Measurements from ENCODE around the gene KBTBD4.
A peak's percentile ranks its signal among the peaks of the same experiment; 100 is the strongest.
"Not testable (repeated sequence)": the region's sequence is repeated elsewhere in the genome, so short reads cannot be mapped to it uniquely, and the experiment has no call there.

Gene KBTBD4

DNA sequence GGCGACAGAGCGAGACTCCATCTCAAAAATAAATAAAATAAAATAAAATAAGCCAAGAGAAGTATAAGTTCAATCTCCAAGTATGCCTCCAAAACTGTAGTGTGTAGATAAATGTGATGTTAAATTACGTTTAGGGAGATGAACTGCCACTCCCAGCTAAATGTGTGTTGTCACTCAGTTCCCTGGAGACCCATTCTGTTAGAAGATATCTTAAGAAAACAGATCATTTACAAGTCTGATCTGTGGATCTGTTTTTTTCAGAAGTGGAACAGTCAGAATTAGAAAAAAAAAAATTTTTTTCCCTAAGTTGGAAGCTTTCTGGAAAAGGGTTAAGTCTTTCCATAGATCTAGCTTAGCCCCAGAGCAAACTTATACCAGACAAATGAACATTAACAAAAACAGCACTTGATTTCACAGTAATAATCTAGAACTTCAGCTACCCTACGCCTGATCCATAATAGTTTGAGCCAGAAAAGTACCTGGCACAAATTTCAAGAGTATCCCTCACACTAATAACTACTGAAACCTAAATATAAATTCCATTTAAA is 44.0 kb downstream of the KBTBD4 start:
- Histone ChIP-seq H3K27ac (0 out of 2 replicates have a peak overlapping the region, but pooled peaks have one; percentile 35), H3K4me3 (no peak overlapping the region), H3K27me3 (no peaks in the 10 kb centered on the region), H4K20me1 (peaks cover 100% of the 10 kb centered on the region), H3K4me2 (peak overlapping the region; percentile 68), H3K36me3 (peaks cover 39% of the 10 kb centered on the region), H3K9me3 (no peaks in the 10 kb centered on the region), H3K9ac (peak overlapping the region; percentile 48; the same call in 1 of the 2 replicates), H3K4me1 (peaks cover 87% of the 10 kb centered on the region)
- TF ChIP-seq Cebpa-rat (IDR thresholded peaks at IDR 0.05): no peak

DNA sequence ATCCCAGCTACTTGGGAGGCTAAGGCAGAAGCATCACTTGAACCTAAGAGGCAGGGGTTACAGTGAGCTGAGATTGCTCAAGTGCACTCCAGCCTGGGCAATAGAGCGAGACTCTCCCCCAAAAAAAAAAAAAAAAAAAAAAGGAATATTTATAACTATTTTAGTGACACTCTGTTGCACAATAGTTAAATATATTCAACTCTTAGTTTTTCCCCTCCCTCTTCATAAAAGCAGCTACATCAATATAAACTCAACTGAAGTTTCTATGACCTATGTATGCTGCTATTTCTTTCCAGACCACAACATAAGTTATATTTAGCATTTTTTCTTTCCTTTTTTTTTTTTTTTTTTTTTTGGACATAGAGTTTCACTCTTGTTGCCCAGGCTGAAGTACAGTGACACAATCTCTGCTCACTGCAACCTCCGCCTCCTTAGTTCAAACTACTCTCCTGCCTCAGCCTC is 45.0 kb downstream of the KBTBD4 start:
- Histone ChIP-seq H3K4me1 (peaks cover 81% of the 10 kb centered on the region), H4K20me1 (peaks cover 100% of the 10 kb centered on the region), H3K36me3 (peaks cover 50% of the 10 kb centered on the region), H3K4me3 (no peak overlapping the region), H3K4me2 (peak overlapping the region; percentile 68), H3K27ac (peak overlapping the region; percentile 35; the same call in 1 of the 2 replicates), H3K9me3 (no peaks in the 10 kb centered on the region), H3K27me3 (no peaks in the 10 kb centered on the region), H3K9ac (peak overlapping the region; percentile 48; the same call in 1 of the 2 replicates)
- peak; percentile 78 for TF ChIP-seq Cebpa-rat (IDR thresholded peaks at IDR 0.05)

DNA sequence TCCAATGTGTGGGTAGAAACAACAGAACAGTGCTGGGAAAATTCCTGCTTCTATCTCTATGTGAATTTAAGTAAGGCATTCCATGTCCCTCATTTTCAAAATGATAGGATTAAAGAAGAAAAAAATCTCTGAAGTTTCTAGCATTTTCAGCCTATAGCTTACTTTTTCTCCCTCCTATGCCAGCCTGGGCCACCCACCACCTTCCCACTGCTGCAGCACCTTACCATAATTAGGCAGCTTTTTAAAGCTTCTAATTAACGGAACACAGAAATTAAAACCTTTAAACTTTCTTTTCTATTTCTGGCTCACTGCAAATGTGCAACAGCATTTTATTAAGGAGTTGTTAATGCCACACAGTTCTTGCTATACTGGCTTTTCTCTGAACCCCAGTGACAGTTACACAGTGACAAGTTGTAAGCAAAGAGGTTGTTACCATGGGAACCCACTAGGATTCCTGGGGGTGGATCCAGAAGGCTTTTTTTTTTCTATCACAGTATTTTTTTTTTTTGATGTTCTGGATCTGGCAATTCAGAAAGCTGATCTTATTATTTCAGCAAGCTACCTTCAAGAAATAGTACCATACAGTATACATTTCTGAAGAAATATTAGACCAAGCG is 46.1 kb downstream of the KBTBD4 start:
- peaks cover 72% of the 10 kb centered on the region for H3K4me1 ChIP-seq
- no peaks in the 10 kb centered on the region for H3K9me3 ChIP-seq
- H3K4me2 ChIP-seq: peak overlapping the region; percentile 68
- H3K27ac ChIP-seq: no peak overlapping the region
- no peak overlapping the region for H3K9ac ChIP-seq
- no peaks in the 10 kb centered on the region for H3K27me3 ChIP-seq
- no peak for TF ChIP-seq Cebpa-rat (IDR thresholded peaks at IDR 0.05)
- peaks cover 51% of the 10 kb centered on the region for H3K36me3 ChIP-seq
- no peak overlapping the region for H3K4me3 ChIP-seq
- peaks cover 100% of the 10 kb centered on the region for H4K20me1 ChIP-seq

DNA sequence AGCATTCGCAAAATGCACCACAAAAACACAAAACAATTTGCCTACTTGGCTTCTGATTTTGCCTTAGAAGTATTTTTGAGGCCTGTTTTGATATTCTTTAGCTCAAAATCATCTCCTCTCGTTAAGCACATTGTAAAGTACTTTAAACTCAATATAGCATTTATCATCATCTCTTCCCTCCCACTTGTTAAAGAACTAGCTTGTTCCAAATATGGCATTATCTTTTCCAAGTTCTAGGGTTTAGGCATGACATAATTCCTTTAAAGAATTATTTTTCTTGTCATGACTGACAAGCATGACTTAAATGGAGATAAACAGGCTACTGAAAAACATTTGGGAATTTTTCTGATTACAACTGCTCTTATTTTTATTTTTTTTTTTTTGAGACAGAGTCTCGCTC is 47.1 kb downstream of the KBTBD4 start:
- H3K4me3 ChIP-seq: no peak overlapping the region
- H3K9me3 ChIP-seq: no peaks in the 10 kb centered on the region
- no peak for TF ChIP-seq Cebpa-rat (IDR thresholded peaks at IDR 0.05)

DNA sequence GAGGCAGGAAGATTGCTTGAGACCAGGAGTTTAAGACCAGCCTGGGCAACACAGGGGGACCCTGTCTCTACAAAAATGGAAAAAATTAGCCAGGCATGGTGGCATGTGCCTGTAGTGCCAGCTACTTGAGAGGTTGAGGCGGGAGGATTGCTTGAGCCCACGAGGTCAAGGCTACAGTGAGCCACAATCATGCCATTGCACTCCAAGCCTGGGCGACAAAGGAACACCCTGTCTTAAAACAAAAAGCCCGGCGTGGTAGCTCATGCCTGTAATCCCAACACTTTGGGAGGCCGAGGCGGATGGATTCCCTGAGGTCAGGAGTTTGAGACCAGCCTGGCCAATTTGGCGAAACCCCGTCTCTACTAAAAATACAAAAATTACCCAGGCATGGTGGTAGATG is 48.0 kb downstream of the KBTBD4 start:
- H3K36me3 ChIP-seq: peaks cover 58% of the 10 kb centered on the region
- not testable (repeated sequence) for H3K4me2 ChIP-seq

More for the DNA sequence above, 47.1 kb downstream of the KBTBD4 start:
- H3K27ac ChIP-seq: no peak overlapping the region
- peaks cover 100% of the 10 kb centered on the region for H4K20me1 ChIP-seq
- H3K27me3 ChIP-seq: no peaks in the 10 kb centered on the region
- H3K4me1 ChIP-seq: peaks cover 63% of the 10 kb centered on the region
- H3K9ac ChIP-seq: no peak overlapping the region
- H3K36me3 ChIP-seq: peaks cover 58% of the 10 kb centered on the region
- H3K4me2 ChIP-seq: peak overlapping the region; percentile 68; the same call in 1 of the 2 replicates

DNA sequence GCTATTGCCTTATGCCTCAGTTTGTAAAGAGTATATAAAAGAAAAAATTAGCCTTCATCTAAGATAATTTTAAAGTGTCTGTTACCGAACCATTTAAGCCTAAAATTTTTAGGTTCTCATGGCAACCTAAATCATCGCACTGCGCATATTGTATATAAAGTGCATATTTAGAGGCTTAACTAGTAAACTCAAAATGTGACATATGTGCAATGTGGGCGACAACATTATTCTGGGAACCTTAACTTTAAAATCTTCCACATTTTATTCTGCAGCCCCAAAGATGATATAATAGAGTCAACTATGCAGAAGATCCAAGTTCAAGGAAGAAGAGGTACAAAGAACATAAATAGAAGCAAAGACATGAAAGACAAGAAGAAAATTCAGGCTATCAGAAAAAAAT is 48.8 kb downstream of the KBTBD4 start:
- H3K27ac ChIP-seq: no peak overlapping the region
- no peaks in the 10 kb centered on the region for H3K9me3 ChIP-seq
- H3K27me3 ChIP-seq: no peaks in the 10 kb centered on the region
- no peak overlapping the region for H3K4me2 ChIP-seq
- H4K20me1 ChIP-seq: peaks cover 100% of the 10 kb centered on the region
- H3K36me3 ChIP-seq: peaks cover 58% of the 10 kb centered on the region
- no peak overlapping the region for H3K4me3 ChIP-seq
- peaks cover 57% of the 10 kb centered on the region for H3K4me1 ChIP-seq
- no peak for TF ChIP-seq Cebpa-rat (IDR thresholded peaks at IDR 0.05)
- H3K9ac ChIP-seq: no peak overlapping the region

More for the DNA sequence above, 48.0 kb downstream of the KBTBD4 start:
- H3K27ac ChIP-seq, H3K4me3 ChIP-seq, H3K27me3 ChIP-seq, H3K9me3 ChIP-seq, H3K9ac ChIP-seq: not testable (repeated sequence)
- Histone ChIP-seq H3K4me1 (peaks cover 57% of the 10 kb centered on the region), H4K20me1 (peaks cover 100% of the 10 kb centered on the region)

DNA sequence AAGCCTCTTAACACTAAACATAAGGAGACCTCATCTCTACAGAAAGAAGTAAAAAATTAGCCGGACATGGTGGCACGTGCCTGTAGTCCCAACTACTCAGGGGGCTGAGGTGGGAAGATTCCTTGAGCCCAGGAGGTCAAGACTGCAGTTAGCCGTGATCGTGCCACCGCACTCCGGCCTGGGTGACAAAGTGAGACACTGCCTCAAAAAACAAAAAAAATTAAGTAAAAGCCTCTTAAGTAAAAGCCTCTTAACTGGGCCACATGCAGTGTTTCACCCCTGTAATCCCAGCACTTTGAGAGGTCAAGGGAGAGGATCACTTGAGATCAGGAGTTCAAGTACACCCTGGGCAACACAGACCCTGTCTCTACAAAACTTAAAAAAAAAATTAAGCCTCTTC is 51.6 kb downstream of the KBTBD4 start:
- no peaks in the 10 kb centered on the region for H3K9me3 ChIP-seq
- H3K4me3 ChIP-seq: no peak overlapping the region
- peaks cover 100% of the 10 kb centered on the region for H4K20me1 ChIP-seq
- H3K36me3 ChIP-seq: peaks cover 61% of the 10 kb centered on the region
- TF ChIP-seq Cebpa-rat (IDR thresholded peaks at IDR 0.05): no peak
- H3K9ac ChIP-seq: no peak overlapping the region
- no peaks in the 10 kb centered on the region for H3K27me3 ChIP-seq
- no peak overlapping the region for H3K4me2 ChIP-seq
- H3K27ac ChIP-seq: no peak overlapping the region
- H3K4me1 ChIP-seq: peaks cover 51% of the 10 kb centered on the region

DNA sequence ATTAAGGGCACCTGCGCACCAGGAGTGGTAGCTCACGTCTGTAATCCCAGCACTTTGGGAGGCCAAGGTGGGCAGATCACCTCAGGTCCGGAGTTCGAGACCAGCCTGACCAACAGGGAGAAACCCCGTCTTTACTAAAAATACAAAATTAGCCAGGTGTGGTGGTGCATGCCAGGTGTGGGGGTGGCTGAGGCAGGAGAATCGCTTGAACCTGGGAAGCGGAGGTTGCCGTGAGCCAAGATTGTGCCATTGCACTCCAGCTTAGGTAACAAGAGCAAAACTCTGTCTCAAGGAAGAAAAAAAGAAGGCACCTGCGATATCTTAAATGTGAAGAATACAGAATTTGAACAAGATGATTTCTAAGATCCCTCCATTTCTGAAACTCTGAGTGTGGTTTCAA is 52.7 kb downstream of the KBTBD4 start:
- H4K20me1 ChIP-seq: peaks cover 100% of the 10 kb centered on the region

DNA sequence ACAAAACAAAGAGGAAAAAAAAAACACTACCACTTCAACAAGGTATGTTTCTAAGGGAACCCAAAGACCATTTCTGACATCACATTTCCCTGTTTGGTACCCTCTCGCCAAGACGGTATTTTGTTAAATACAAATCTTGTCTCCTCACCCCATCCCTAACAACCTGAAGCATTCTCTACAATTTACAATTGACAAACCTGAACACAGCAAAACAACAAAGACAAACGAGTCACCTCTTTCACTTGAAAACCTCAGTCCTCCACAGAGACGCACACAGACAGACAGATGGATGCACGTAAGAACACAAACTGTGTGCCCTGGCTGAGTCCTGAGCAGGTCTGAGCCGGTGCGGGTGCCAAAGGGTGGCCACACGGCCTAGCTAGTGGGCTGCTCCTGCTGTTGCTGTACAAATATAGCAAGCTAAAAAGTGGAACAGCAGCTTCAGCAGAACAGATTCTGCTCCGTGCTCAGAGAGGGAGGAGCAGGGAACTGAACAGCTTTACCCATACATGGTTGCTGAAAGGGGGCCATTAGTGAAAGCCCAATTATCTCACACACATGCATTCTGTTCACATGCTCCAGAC is 54.4 kb downstream of the KBTBD4 start:
- peaks cover 39% of the 10 kb centered on the region for H3K4me1 ChIP-seq
- peak overlapping the region; percentile 39; the same call in 1 of the 2 replicates for H3K9ac ChIP-seq
- peaks cover 100% of the 10 kb centered on the region for H4K20me1 ChIP-seq
- no peak overlapping the region for H3K4me3 ChIP-seq
- no peak for TF ChIP-seq Cebpa-rat (IDR thresholded peaks at IDR 0.05)
- peak overlapping the region; percentile 27 for H3K4me2 ChIP-seq
- H3K9me3 ChIP-seq: no peaks in the 10 kb centered on the region
- peaks cover 49% of the 10 kb centered on the region for H3K36me3 ChIP-seq
- H3K27ac ChIP-seq: peak overlapping the region; percentile 37
- H3K27me3 ChIP-seq: no peaks in the 10 kb centered on the region

More for the DNA sequence above, 52.7 kb downstream of the KBTBD4 start:
- H3K4me1 ChIP-seq: peaks cover 43% of the 10 kb centered on the region
- not testable (repeated sequence) for H3K9me3 ChIP-seq, H3K27ac ChIP-seq, H3K27me3 ChIP-seq, H3K4me3 ChIP-seq, H3K9ac ChIP-seq
- peaks cover 56% of the 10 kb centered on the region for H3K36me3 ChIP-seq
- H3K4me2 ChIP-seq: peak overlapping the region; percentile 10; the same call in 1 of the 2 replicates
